ENCODE measurements around the gene NT5DC3.

Gene NT5DC3

DNA sequence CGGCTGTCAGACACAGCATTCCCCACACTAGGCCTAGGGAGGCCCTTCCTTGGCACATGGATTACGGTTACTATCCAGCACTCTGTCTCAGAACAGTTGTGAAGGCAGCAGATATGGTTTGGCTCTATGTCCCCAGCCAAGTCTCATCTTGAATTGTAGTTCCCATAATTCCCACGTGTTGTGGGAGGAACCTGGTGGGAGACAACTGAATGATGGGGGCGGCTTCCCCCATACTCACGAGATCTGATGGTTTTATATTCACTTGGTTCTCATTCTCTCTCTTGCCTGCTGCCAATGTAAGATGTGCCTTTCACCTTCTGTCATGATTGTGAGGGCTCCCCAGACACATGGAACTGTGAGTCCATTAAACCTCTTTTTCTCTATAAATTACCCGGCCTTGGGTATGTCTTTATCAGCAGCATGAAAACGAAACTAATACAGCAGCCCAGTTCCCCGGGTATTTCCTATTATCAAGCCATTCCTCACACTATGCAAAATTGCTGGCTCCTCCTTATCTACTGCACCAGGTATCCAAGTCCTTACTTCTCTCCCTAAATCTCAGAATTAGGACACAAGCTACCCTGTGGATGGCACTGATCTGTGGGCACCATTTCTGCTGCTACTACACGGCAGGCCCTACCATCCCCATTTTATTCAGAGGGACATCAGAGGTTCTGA is 33.3 kb downstream of the NT5DC3 start:
- no peak for DNase-seq

DNA sequence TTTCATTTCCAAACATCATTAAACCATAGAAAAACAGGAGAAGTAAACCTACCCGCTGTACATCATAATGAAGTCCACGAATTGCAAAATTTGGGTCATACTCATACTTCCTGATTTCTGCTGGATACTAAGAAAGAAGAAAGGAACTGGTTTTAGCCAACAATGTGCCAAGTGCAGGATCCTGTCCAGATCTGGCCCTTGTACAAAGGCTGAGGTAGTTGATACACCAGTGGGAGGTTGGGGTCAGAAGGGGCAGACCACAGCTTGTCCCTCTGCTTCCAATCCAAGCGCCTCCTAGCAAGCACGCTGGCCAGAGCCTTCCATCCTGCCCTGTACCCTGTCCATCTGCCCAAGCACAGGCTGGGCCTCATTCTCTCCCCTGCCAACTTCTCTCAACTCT is 34.2 kb downstream of the NT5DC3 start:
- no peak for DNase-seq

DNA sequence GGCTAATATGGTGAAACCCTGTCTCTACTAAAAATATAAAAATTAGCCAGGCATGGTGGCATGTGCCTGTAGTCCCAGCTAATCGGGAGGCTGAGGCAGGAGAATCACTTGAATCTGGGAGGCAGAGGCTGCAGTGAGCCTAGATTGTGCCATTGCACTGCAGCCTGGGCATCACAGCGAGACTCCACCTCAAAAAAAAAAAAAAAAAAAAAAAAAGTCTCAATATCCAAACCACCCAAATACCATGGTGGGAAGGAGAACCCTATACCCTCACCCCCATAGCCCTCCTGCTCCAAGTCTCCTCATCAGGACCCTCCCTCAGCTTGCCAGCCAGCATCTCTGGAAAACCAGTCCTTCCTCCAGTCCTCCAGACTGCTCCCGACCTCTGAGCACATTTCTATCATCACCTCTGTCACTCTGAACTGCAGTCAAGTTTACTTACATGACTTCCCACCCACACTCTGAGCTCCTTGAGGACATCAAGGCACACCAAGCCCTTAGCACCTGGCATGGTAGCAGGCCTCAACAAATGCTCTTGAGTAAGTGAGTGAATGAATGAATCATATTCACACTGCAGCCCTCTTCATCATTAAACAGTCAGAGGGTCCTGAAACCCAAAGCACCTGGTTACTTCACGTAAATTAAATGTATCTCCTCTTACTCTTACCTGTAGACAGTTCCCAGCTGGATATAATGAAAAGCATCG is 35.2 kb downstream of the NT5DC3 start:
- DNase-seq = no peak

GRCh38 chr12:103803847-103804246 is 37.2 kb downstream of the NT5DC3 start:
- DNase-seq = no peak

DNA sequence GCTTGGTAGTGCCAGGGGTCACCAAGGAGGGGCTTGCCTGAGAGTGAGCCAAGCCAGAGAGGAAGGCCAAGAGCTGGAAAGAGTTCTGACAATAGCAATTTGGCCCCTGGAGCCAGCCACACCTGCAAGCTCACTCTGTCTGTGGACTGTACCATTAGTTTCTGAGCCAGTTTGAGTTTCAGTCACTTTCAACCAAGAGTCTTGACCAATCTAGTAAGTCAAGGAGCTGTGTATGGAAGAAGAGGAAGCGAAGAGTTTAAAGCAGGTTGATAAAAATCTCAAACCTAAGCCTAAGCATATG is 38.5 kb downstream of the NT5DC3 start:
- DNase-seq = no peak

DNA sequence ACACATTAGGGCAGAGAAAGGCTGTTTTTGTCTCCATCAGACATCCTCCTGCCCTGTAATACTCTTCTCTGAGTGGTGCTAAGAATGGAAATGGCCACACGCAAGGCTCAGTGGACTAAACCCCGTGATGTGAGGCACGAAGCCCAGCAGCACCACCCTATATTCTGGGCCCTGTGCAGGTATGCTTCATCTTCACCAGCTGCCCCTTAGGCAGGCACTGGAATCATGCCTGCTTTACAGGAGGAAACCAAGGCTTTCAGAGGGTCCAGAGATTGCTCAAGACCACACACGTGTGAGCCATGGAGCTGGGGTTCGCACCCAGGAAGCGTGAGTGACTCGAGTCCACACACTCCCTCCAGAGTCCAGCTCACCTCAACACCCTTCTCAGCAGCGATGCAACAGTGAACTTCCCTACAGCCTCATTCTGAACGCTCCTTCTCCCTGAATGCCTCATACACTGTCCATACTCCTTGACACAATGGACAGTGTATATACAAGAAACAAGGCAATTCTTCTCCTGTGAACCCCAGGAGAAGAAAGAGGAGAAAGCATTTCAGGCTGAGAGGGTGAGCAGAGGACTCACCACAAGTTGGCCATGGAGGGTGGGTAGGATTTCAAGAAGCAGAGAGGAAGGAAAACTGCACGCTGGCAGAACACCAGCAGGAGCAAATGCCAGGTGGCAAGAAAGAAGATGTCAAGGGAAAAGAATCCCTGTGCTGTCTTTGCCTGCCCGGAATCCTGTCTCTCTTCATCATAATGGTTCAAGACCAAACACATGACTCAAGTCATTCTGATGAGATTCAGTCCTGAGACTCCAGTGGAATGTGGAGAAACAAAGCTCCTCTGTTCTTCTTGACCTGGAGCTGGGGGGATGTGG is 39.1 kb downstream of the NT5DC3 start:
- no peak for DNase-seq

GRCh38 chr12:103799857-103800771 is 40.9 kb downstream of the NT5DC3 start:
- DNase-seq = no peak

- no peak for DNase-seq
Measured at GRCh38 chr12:103799504-103799856, 41.6 kb downstream of the NT5DC3 start.

- DNase-seq = no peak
Measured at GRCh38 chr12:103798586-103798985, 42.4 kb downstream of the NT5DC3 start.

GRCh38 chr12:103794309-103795213 is 46.5 kb downstream of the NT5DC3 start:
- DNase-seq = no peak

GRCh38 chr12:103793512-103794045 is 47.5 kb downstream of the NT5DC3 start:
- DNase-seq = no peak

- no peak for DNase-seq
Measured at GRCh38 chr12:103793046-103793445, 48.0 kb downstream of the NT5DC3 start.

DNA sequence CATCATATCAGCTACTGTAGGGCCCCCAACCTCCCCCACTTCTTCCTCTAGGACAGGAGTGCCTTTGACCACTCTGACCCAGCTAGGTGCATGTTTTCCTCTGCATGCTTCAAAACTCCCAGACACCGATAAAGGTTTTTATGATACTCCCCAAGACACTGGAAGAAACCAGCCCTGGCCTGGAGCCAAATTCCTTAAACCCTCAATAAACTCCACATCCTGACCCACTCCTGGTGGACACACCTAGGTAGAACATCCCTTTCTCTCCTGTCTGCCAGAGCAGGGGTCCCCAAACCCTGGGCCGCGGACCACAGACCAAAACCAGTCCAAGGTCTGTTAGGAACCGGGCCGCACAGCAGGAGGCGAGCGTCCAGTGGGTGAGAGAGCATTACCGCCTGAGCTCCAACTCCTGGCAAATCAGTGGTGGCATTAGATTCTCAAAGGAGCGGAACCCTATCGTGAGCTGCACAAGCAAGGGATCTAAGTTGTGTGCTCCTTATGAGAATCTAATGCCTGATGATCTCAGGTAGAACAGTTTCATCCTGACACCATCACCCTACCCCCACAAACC is 49.6 kb downstream of the NT5DC3 start:
- no peak for DNase-seq

- DNase-seq = no peak
Measured at GRCh38 chr12:103786201-103786600, 54.8 kb downstream of the NT5DC3 start.

DNA sequence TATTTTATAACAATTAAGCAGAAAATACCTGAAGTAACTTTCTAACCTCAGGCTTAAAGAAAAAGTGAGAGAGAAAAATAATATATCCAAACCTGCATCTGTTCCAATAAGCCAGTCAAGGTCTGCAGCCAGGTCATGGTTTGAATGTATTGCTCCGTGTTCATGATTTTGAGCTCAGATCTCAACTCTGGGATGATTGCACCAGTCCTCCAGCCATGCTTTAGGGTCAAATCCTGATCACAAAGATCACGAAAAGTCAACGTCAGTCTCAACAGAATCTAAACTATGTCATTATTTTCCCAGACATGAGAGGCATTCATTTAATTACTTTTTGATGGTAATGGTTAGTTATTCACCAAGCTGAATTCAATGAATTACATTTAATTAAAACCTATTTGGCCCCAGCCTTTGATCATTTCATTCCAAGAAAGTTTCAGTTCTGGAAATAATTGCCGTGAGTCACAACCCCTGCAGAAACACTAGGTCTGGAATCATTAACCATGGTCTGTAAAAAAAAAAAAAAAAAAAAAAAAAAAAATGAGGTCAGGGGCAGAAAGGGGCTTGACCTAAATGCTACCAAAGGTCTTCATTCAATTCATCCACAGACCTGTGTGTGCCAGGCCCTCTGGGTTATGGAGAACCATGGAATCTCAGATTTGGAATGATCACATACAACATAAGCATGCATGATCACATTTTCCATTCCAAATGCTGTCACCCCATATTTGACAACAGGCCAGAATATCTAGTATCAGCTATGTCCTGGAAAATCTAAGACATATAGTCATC is 55.6 kb downstream of the NT5DC3 start:
- DNase-seq = no peak

DNA sequence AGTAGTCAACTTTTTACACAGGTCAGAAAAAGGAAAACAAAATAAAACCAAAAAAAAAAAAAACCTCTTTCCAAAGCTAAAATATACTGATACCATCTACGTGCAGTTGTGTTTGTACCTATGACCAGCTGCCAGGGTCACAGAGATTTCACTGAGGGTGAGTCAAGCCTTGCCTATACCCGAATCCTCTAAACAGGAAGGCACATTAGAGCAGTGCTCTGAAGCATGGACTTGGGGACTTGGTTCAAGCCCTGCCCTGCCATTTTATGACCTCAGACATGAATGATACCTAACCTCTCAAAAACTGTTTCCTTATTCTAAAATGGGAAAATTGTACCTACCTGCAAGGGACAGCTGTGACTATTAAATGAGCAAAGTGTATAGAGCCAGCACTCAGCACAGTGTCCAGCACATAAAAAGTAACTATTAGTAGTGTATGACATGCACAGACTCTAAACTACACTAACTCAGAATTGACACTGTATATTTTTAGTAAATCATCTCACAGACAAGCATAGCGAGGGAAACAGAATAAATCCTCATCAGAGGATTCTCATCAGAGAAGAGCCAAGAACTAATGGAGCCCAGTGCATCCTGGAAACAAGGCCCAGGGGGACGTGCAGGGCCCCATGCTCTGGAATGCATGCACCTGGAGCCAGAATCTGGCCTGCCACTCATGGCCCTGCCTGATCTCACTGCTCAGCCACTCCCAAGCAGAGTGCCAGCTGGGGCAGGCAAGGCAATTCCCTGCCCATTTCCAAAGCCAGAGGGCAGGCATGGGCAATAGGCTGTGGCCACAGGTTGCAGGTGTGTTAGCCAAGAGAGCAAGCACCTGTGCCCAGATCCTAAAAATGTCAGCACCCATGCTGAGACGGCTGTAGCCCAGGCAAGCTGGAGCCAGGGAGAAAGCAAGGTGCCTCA is 57.0 kb downstream of the NT5DC3 start:
- no peak for DNase-seq

DNA sequence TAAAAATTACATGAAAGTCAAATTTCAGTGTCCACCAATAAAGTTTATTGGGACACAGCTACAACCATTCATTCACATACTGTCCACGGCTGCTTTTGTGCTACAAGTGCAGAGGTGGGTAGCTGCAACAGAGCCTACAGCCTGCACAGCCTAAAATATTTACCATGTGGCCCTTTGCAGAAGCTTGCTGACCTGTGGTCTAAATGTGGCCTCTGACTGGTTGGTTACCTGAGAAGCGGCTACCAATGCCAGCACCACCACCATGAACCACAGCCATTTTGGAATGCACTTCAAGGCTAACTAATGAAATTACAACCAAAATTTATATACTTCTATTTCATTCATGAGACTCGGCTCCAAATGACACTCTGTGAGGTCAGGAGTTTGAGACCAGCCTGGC is 58.6 kb downstream of the NT5DC3 start:
- no peak for DNase-seq

- no peak for DNase-seq
Measured at GRCh38 chr12:103780992-103781391, 60.0 kb downstream of the NT5DC3 start.

- DNase-seq = no peak
Measured at GRCh38 chr12:103780093-103780440, 61.0 kb downstream of the NT5DC3 start.

Data from stimulated activated CD4-positive, alpha-beta T cell treated with anti-CD3 and anti-CD28 coated beads, Interleukin-15, amount 100 ng/mL, for 24 hours (primary cell).